GM23248 (cell line): ENCODE data around the gene CFC1.
"Not testable (repeated sequence)": the region's sequence is repeated elsewhere in the genome, so short reads cannot be mapped to it uniquely, and the experiment has no call there.

Source experiments
- EZH2 ChIP-seq: fragments of 200-600 bp; sonication (generic); IDR thresholded peaks from 2 replicates; pipeline ENCODE4 v1.6.1; 2018; ENCODE audit warnings: antibody characterized with exemption, mild to moderate bottlenecking; ENCODE audit not compliant: insufficient read depth, poor library complexity, severe bottlenecking
- EZH2phosphoT487 ChIP-seq: fragments of 200-600 bp; sonication (generic); IDR thresholded peaks from 2 replicates; pipeline ENCODE4 v1.6.1; 2018; ENCODE audit warnings: antibody characterized with exemption, moderate library complexity, mild to moderate bottlenecking, low read depth; ENCODE audit not compliant: insufficient read depth

DNA sequence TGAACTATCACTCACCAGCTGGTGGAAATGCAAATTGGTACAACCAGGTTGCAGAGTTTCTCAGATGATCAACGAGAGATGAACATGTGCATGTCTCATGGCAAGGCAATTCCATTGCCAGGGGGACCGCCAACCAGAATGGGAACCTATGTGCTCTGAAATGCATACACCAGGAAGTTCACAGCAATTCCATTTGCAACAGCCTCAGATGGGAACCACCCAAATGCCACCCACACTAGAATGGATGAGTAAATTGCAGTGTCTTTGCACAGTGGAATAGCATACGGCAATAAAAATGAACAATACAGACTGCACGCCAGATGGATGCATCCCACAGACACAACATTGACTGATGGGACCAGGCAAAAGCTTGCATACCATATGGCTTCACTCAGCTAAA, 56.6 kb downstream of the CFC1 start:
- not testable (repeated sequence) for TF ChIP-seq EZH2, EZH2phosphoT487
